NT2/D1 (cell line): ENCODE measurements around the gene CORO7.

Experiments
- SUZ12 ChIP-seq: IDR thresholded peaks from 2 replicates; pipeline ENCODE4 v1.6.1; 2011; ENCODE audit not compliant: insufficient read length, insufficient read depth; ENCODE audit errors: extremely low read depth
- YY1 ChIP-seq: IDR thresholded peaks from 2 replicates; pipeline ENCODE4 v1.6.1; 2011; ENCODE audit not compliant: insufficient read length, insufficient read depth
- ZNF274 ChIP-seq: IDR thresholded peaks from 2 replicates; pipeline ENCODE4 v1.6.1; 2011; ENCODE audit warnings: mild to moderate bottlenecking, low read depth, low read length

DNA sequence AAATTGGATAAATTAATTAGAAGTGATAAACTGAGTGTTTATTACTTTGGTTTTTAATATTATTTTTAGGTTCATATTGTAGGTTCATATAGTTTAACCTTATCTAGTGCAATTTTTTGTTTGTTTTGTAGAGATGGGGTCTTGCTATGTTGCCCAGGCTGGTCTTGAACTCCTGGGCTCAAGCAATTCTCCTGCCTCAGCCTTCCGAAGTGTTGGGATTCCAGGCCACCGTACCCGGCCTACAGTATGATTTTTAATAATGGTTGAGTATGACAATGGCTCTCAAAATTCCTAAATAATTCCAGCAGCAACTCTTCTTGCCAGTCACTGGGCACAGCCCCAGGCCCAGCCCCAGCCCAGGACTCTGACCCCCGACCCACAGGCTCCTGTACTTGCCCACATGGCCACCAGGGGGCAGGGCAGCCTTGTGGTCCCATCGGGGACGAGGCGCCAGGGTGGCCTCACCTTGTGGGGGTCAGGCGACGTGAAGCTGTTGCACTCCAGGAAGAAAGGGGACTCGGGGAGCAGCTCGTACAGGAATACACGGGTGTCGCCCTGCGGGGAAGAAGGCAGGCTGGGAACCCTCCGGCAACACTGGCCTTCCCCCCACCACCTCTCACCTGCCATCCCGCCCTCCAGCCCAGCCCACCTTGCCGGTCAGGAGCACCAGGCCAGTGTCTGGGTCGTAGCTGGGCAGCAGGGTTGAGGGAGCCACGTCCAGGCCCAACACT, 57.4 kb downstream of the CORO7 start:
- TF ChIP-seq ZNF274 (no peak), SUZ12 (no peak), YY1 (no peak)
